MM.1S (cell line): ENCODE measurements around the gene STK10.

Experiments used
- DNase-seq: peaks from one replicate; pipeline ENCODE4 v3.0.0-alpha.2; 2015
- H2AFZ ChIP-seq: fragments of 300-600 bp; sonication (generic); 2 replicates; pipeline ENCODE4 v1.6.0; 2016; ENCODE audit warnings: antibody characterized with exemption, low read length
- H3F3A ChIP-seq: fragments of 300-600 bp; sonication (generic); 2 replicates; pipeline ENCODE4 v1.6.1; 2016; ENCODE audit warnings: mild to moderate bottlenecking, antibody characterized with exemption, low read length, moderate library complexity, mixed read lengths; ENCODE audit not compliant: insufficient read depth
- H3K27ac ChIP-seq: fragments of 300-600 bp; sonication (generic); 2 replicates; pipeline ENCODE4 v1.5.1; 2016; ENCODE audit warnings: mild to moderate bottlenecking, low read length
- H3K27me3 ChIP-seq: fragments of 300-600 bp; sonication (generic); replicated peaks from 2 replicates; pipeline ENCODE4 v1.6.0; 2016; ENCODE audit warnings: low read length; ENCODE audit not compliant: insufficient read depth
- H3K36me3 ChIP-seq: fragments of 300-600 bp; sonication (generic); replicated peaks from 2 replicates; pipeline ENCODE4 v1.6.1; 2016; ENCODE audit warnings: mild to moderate bottlenecking, low read length, mixed read lengths; ENCODE audit not compliant: insufficient read depth
- H3K4me1 ChIP-seq: fragments of 300-600 bp; sonication (generic); 2 replicates; pipeline ENCODE4 v1.6.1; 2016; ENCODE audit warnings: low read length, mixed read lengths
- H3K4me2 ChIP-seq: fragments of 300-600 bp; sonication (generic); 2 replicates; pipeline ENCODE4 v1.6.0; 2016; ENCODE audit warnings: low read depth, low read length
- H3K4me3 ChIP-seq: fragments of 300-600 bp; sonication (generic); 2 replicates; pipeline ENCODE4 v1.5.1; 2016; ENCODE audit warnings: low read length, mixed read lengths
- H3K79me2 ChIP-seq: fragments of 300-600 bp; sonication (generic); 2 replicates; pipeline ENCODE4 v1.6.1; 2016; ENCODE audit warnings: mixed run types, low read length, mixed read lengths
- H3K9ac ChIP-seq: fragments of 300-600 bp; sonication (generic); 2 replicates; pipeline ENCODE4 v1.6.1; 2016; ENCODE audit warnings: low read length, mixed read lengths
- H3K9me2 ChIP-seq: fragments of 300-600 bp; sonication (generic); replicated peaks from 2 replicates; pipeline ENCODE4 v1.6.1; 2016; ENCODE audit warnings: mild to moderate bottlenecking, low read length, mixed read lengths; ENCODE audit not compliant: insufficient read depth
- H3K9me3 ChIP-seq: fragments of 300-600 bp; sonication (generic); replicated peaks from 2 replicates; pipeline ENCODE4 v1.6.1; 2016; ENCODE audit warnings: mild to moderate bottlenecking, low read length, mixed read lengths; ENCODE audit not compliant: insufficient read depth
- H4K20me1 ChIP-seq: fragments of 300-600 bp; sonication (generic); 2 replicates; pipeline ENCODE4 v1.6.1; 2016; ENCODE audit warnings: mild to moderate bottlenecking, low read length, moderate library complexity, mixed read lengths; ENCODE audit not compliant: insufficient read depth
- EZH2 ChIP-seq: fragments of 300-600 bp; sonication (generic); optimal IDR thresholded peaks from 2 replicates; pipeline ENCODE3; 2017; ENCODE audit warnings: low read depth, mild to moderate bottlenecking, antibody characterized with exemption, low read length, mixed read lengths
- EZH2phosphoT487 ChIP-seq: fragments of 300-600 bp; sonication (generic); IDR thresholded peaks from 2 replicates; pipeline ENCODE4 v1.6.1; 2018; ENCODE audit warnings: antibody characterized with exemption, low read length
- TF ChIP-seq, protein P1 (sequence below): fragments of 300-600 bp; sonication (generic); IDR thresholded peaks from 2 replicates; pipeline ENCODE4 v1.5.1; 2016; ENCODE audit warnings: antibody characterized with exemption, low read length, mixed read lengths

STK10 gene

DNA sequence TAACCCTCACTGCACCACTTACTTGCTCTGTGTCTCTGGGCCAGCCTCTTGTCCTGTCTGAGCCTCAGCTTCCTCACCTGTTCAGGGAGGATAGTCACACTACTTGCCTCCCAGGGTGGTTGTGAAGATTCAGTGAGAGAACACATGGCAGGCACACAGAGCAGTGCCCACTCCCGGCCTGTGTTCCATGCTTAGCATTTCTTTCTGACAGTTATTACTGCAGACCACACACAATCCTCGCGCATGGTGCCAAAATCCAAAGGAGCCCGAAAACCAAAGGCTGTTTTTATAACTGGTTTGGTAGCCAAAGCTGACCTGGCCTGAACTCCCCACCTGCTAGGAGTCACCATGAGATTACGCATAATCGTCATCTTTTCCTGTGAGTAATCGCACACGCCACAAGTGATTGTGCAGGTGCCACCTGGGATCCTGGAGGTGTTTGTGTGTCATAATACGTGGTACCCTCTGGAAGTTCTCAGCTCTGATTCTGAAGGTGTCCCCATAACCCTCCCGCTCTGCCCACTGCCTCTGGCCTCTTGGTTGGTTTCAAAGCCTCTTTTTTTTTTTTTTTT is 97.0 kb downstream of the STK10 start:
- TF ChIP-seq, protein P1, sequence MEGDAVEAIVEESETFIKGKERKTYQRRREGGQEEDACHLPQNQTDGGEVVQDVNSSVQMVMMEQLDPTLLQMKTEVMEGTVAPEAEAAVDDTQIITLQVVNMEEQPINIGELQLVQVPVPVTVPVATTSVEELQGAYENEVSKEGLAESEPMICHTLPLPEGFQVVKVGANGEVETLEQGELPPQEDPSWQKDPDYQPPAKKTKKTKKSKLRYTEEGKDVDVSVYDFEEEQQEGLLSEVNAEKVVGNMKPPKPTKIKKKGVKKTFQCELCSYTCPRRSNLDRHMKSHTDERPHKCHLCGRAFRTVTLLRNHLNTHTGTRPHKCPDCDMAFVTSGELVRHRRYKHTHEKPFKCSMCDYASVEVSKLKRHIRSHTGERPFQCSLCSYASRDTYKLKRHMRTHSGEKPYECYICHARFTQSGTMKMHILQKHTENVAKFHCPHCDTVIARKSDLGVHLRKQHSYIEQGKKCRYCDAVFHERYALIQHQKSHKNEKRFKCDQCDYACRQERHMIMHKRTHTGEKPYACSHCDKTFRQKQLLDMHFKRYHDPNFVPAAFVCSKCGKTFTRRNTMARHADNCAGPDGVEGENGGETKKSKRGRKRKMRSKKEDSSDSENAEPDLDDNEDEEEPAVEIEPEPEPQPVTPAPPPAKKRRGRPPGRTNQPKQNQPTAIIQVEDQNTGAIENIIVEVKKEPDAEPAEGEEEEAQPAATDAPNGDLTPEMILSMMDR = no peak
- TF ChIP-seq EZH2phosphoT487 = no peak
- no peak for TF ChIP-seq EZH2
- Histone ChIP-seq H3K4me2 (no peak overlapping the region), H3K4me3 (no peak overlapping the region), H3F3A (no peaks in the 10 kb centered on the region), H3K27me3 (no peaks in the 10 kb centered on the region), H3K27ac (no peak overlapping the region), H4K20me1 (no peaks in the 10 kb centered on the region), H3K4me1 (no peaks in the 10 kb centered on the region), H3K9me2 (no peaks in the 10 kb centered on the region), H3K36me3 (no peaks in the 10 kb centered on the region), H2AFZ (no peak overlapping the region), H3K9me3 (no peaks in the 10 kb centered on the region), H3K79me2 (no peaks in the 10 kb centered on the region), H3K9ac (no peak overlapping the region)
- DNase-seq = no peak

DNA sequence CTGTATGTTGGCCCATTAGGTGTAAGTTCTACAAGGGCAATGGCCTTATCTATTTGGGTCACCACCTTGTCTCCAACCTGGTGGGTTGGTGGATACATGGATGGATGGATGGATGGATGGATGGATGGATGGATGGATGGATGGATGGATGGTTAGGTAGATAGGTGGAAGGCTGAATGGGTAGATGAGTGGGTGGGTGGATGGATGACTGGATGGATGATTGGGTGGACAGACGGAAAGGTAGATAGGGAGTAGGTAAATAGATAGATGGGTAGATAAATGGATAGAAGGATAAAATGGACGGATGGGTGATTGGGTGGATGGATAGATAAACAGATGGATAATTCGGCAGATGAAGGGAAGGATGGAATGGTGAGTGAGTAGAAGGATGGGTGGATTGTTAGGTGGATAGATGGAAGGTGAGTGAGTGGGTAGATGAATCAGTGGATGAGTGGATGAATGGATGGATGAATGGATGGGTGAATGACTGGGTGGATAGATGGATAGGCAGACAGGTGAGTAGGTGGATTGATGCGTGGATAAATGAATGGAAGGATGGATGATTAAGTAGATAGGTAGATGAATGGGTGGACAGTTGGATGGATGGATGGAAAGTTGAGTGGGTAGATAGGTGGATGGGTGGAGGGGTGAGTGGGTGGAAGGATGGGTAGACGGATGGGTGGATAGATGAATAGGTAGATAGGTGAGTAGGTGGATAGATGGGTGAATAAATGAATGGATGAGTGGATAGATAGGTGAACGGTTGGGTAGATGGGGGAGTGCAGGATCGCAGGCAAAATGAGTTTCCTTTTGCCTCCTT is 98.5 kb downstream of the STK10 start:
- Histone ChIP-seq H3F3A (no peaks in the 10 kb centered on the region), H3K27ac (no peak overlapping the region), H2AFZ (no peak overlapping the region), H4K20me1 (no peaks in the 10 kb centered on the region), H3K9me2 (no peaks in the 10 kb centered on the region), H3K9ac (no peak overlapping the region), H3K4me2 (no peak overlapping the region), H3K9me3 (no peaks in the 10 kb centered on the region), H3K4me3 (no peak overlapping the region), H3K36me3 (no peaks in the 10 kb centered on the region), H3K79me2 (no peaks in the 10 kb centered on the region), H3K4me1 (no peaks in the 10 kb centered on the region), H3K27me3 (no peaks in the 10 kb centered on the region)
- TF ChIP-seq EZH2phosphoT487 (no peak), EZH2 (no peak)
- TF ChIP-seq, protein P1 = no peak
- DNase-seq = no peak

DNA sequence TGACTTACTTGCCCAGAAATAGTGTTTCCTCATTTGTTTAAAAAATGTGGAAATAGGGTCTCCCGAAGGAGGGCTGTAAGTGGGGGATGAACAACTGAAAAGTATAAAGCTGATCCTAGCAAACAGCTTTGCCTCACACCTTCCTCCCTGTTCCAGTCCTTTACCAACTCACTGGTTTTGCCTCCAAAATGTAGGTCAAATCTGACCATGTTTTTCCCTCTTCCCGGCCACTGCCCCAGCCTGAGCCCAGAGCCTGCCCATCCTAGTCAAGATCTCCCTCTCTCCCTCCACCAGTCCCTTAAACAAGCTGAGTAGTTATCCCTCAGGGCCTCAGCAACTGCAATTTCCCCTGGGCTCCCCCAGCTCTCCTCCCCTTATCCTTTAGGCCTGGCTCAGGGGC is 99.2 kb downstream of the STK10 start:
- H3K4me3 ChIP-seq = no peak overlapping the region
- H3F3A ChIP-seq = no peaks in the 10 kb centered on the region
- no peaks in the 10 kb centered on the region for H3K9me3 ChIP-seq
- H3K36me3 ChIP-seq = no peaks in the 10 kb centered on the region
- H3K4me1 ChIP-seq = no peaks in the 10 kb centered on the region
- no peaks in the 10 kb centered on the region for H3K9me2 ChIP-seq
- TF ChIP-seq, protein P1 = no peak
- no peak for TF ChIP-seq EZH2
- TF ChIP-seq EZH2phosphoT487 = no peak
- no peak overlapping the region for H2AFZ ChIP-seq
- H4K20me1 ChIP-seq = no peaks in the 10 kb centered on the region
- H3K79me2 ChIP-seq = no peaks in the 10 kb centered on the region
- DNase-seq = no peak
- H3K9ac ChIP-seq = no peak overlapping the region
- H3K27me3 ChIP-seq = no peaks in the 10 kb centered on the region
- H3K4me2 ChIP-seq = no peak overlapping the region
- H3K27ac ChIP-seq = no peak overlapping the region
